ENCODE data around the gene DCUN1D3.
"Not testable (repeated sequence)": the region's sequence is repeated elsewhere in the genome, so short reads cannot be mapped to it uniquely, and the experiment has no call there.

The DCUN1D3 gene, protein sequence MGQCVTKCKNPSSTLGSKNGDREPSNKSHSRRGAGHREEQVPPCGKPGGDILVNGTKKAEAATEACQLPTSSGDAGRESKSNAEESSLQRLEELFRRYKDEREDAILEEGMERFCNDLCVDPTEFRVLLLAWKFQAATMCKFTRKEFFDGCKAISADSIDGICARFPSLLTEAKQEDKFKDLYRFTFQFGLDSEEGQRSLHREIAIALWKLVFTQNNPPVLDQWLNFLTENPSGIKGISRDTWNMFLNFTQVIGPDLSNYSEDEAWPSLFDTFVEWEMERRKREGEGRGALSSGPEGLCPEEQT

DNA sequence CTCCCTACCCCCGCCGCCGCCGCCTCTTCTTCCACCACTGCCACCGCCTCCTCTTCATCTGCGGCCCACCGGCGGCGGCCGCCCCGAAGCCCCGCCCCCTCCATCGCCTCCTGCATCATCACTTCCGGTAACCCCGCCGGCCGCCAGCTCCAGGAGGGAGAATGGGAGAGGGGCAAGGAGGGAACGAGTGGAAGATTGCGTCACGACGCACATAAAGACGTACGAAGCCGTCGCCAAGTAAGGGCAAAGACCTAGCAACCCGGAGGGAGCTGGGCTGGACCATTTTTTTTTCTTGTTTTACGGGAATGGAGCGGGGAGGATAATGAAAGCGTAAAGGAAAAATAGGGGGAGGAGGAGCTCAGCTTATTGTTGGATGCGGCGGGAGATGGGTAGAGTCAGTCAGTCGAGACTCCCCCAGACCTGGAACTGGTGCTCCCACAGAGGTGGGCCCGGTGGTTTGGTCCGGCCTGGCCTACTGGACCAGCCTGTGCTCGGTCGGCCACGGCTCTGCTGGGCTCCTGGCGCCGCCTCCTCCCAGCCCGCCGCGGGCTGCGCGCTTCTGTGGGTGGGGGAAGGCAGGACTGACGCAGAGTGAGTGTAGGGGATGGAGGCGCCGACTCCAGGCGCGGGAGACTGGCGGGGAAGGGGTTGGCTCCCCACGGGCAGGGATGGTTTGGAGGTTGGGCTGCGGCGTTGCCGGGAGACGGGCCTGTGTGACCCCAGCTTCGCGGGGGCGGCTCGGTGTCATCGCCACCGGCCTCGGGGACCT lies at the start of gene DCUN1D3, which contains the start of gene LYRM1:
TSS of gene DCUN1D3 (minus strand) at position 60 of the 769 bp plus-strand sequence. CDS start 37,820 bp downstream, outside the sequence.
TSS of gene LYRM1 (plus strand) at position 473 of the 769 bp plus-strand sequence. CDS start 14,785 bp downstream, outside the sequence.
- peak; percentile 89 for DNase-seq (ENCODE audit: low read depth)

DNA sequence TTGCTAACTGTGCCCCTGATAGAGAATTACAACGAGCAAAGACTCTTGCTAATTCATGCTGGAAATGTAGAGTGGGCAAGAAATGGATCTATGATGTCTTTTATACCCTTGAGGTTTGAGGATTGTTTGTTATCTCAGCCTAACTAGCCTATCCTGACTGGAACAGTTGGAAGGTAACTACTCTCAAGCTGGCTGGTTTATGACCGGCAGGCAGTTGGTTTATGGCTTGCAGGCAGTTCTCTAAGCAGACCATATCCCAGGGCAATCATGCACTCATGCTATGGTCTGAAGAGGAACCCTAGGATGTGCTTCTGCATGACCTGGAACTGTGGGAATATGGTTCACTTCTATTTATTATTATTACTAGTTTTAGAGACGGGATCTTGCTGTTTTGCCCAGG lies 49.5 kb upstream of the DCUN1D3 start:
- DNase-seq (ENCODE audit: low read depth) = no peak

DNA sequence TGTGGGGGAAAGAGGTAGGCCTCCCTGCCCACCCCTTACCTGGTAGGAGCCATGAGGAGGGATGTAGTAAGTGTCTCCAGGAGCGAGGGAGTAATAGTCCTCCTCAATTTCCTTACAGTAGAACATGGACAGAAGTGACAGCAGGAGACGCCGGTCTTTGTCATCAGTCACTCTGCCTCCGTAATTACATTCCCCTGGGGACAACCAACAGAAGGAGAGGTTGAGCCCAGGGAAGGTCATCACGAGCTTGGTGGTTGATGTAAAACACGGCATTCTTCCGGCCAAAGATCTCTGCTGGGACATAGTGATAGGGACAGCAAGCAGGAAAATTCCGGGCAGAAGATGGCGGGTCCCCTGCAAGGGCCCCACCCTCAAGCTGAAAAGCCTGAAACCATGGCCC lies 48.3 kb upstream of the DCUN1D3 start:
- DNase-seq (ENCODE audit: low read depth) = no peak

DNA sequence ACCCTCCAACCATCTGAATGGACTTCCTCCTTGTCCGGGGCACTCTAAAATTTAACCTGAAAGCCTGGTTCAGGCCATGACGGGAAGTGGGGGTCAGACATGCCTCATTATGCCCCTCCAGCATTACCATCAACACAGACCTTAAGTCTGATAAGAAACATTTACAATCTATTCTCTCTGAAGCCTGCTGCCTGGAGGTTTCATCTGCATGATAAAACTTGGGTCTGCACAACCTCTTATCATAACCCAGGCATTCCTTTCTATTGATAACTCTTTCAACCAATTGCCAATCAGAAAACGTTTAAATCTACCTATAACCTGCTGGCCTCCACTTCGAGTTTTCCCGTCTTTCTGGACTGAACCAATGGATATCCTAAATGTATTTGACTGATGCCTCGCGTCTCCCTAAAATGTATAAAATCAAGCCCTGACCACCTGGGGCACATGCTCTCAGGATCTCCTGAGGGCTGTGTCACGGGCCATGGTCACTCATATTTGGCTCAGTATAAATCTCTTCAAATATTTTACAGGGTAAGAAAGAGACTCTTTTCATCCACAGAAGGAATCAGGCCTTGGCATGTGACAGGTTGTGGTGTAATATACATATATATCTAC lies 46.0 kb upstream of the DCUN1D3 start:
- DNase-seq (ENCODE audit: low read depth) = no peak

DNA sequence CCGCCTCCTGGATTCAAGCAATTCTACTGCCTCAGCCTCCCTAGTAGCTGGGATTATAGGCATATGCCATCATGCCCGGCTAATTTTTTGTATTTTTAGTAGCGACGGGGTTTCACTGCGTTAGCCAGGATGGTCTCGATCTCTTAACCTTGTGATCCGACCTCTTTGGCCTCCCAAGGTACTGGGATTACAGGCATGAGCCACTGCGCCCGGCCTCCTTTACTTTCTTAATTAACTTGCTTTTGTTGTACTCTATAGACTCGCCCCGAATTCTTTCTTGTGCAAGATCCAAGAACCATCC lies 45.4 kb upstream of the DCUN1D3 start:
- DNase-seq (ENCODE audit: low read depth) = not testable (repeated sequence)

DNA sequence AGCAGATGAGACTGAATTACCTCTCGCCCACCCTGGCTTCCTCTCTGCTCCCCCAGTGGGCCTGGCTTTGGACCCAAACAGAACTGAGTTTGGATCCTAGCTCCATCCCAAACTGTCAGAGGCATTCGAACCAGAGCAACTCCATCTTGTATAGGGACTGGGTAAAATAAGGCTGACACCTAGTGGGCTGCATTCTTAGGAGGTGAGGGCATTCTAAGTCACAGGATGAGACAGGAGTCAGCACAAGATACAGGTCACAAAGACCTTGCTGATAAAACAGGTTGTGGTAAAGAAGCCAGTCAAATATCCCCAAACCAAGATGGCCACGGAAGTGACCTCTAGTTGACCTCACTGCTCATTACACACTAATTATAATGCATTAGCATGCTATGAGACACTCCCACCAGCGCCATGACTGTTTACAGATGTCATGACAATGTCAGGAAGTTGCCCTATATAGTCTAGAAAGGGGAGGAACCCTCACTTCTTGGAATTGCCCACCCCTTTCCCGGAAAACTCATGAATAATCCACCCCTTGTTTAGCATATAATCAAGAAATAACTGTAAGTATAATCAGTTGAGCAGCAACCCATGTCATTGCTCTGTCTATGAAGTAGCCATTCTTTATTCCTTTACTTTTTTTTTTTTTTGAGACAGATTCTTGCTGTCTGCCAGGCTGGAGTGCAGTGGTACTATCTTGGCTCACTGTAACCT lies 44.9 kb upstream of the DCUN1D3 start:
- DNase-seq (ENCODE audit: low read depth) = peak; percentile 29

DNA sequence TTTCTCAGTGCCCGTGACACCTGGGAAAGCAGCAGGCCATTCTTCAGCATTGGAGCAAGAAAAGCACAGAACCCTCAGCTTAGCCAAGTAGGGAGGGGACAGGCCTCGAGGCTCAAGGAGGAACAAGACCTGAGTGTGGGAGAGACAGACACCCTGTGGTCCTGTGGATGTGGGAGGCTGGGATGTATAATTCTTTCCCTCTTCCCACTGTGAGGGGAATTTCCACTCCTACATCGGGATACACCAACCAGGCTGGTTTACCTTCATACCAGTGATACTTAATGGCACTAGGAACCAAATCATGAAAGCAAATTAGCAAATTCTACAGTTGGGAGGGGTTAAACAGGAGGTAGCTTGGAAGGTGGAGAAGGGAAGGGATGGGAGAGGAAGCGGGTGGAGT lies 42.1 kb upstream of the DCUN1D3 start:
- no peak for DNase-seq (ENCODE audit: low read depth)

DNA sequence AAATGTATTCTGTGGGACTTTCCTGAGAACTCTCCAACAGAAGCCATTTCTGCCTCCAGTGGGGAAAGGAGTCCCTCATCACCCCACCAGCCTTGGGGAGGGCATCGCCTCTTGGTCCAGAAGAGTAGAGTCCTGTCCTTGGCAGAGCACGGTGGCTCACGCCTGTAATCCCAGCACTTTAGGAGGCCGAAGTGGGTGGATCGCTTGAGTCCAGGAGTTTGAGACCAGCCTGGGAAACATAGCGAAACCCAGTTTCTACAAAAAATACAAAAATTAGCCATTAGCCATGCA lies 41.4 kb upstream of the DCUN1D3 start:
- DNase-seq (ENCODE audit: low read depth) = no peak

DNA sequence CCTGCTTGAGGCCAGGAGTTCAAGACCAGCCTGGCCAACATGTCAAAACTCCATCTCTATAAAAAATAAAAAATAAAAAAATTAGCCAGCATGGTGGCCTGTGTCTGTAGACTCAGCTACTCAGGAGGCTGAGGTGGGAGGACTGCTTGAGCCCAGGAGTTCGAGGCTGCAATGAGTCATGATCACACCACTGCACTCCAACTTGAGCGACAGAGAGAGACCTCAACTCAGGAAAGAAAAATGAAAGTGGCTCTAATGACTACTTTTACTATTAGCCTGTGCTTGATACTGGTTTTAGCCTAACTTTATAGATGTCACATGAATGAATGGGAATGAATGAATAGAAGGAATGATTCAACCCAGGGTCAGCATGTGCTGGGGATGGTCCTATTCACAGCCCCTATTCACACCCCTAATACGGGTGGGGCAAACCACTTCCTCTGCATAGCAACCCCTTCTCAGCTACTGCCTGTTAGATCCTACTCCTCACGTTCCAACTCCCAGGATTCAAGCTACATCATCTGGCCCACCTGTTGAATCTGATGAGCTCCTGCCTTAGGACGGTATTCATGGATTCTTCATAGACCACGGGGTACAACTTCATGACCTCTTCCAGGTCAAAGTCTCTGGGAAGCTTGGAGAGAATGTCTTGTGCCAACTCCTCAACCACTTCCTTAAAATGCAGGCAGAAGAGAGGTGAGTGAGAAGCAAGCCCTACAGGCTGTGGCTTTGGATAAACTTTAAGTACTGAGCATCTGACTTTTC lies 40.9 kb upstream of the DCUN1D3 start:
- no peak for DNase-seq (ENCODE audit: low read depth)

DNA sequence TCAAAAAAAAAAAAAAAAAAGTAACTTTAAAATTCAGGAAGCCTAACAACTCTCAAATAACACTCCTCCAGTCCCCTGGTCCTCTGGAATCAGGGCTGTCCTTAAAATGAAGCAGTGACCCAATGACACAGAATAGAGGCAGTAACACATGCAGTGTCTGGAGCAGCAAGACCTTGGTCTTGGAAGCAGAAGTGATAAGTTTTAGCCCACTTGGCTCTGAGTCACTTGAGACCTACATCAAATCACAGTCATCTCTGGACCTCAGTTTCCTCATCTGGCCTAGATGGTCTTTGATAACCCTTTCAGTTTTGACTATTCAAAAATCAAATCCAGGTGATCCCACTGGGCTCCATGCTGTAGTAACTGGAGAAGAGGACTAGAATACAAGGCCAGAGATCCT lies 39.5 kb upstream of the DCUN1D3 start:
- no peak for DNase-seq (ENCODE audit: low read depth)

DNA sequence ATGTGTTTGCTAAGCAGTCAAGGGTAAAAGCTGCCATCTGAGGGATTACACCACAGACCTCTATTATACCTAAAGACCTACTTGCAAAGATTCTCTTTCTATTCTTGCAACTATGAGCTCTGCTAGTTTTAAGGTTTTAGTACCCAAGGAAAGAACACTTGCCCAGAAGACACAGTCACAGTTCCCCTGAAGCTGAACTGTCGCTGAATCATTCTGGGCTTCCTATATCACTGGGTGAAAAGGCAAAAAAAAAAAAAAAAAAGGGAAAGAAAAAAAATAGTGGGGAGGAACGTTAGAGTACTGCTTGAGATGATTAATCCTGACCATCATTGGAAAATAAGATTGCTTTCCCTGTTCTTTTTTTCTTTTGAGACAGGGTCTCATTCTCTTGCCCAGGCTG lies 38.3 kb upstream of the DCUN1D3 start:
- no peak for DNase-seq (ENCODE audit: low read depth)

DNA sequence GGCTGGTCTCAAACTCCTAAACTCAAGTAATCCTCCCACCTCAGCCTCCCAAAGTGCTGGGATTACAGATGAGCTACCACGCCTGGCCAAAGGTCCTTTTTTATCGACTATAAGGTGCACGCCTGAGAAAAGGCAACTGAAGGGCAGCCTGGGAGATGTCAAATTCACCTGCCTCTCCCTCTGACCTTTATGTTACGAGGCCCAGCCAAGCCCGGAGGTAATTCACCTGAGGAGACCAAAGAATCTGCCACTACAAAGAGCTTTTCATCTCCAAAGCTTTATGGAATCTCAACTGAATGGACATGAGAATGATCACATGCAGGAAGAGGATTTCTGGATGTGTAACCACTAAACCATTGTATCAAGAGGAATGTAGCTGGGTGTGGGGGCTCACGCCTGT lies 37.6 kb upstream of the DCUN1D3 start:
- no peak for DNase-seq (ENCODE audit: low read depth)

DNA sequence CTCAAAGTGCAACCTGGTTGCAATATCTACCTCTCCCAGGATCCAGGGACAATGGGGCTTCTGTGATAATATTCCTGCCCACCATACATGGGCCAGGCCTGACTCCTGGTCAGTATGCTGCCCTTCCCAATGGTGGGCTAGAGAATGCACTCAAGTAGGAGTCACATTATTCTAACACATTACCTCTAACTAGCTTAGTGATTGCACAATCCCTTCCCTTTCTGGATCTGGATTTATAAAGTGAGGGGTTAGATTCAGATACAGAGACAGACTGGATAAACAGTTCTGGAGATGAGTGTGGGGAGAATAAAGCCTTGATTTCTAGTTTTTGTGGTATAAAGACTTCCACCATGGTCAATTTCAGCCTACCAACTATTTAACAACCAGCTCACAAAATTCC lies 33.4 kb upstream of the DCUN1D3 start:
- DNase-seq (ENCODE audit: low read depth) = no peak

DNA sequence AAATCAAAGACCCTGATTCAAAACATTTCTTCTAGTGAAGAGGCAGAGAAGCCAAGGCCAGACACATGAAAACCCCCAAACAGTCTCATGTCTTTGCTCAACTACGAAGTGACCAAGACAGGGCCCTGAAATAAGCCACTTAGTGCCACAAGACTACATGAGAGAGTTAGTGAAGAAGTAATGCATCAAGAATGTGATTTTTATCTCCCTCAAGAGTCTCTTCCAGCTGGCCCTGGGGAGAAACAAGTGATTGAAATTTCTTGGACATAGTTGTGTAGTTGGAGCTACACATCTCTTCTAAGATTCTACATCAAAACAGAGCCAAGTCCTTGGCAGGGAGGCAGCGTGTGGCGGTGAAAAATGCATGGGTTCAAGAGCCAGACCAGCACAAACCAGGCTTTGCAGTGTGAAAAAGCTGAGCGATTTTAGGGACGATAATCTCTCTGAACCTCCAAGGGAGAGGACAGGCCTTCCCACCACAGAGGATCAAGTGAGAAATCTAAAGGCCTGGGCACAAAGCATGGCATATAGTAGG lies 31.0 kb upstream of the DCUN1D3 start:
- DNase-seq (ENCODE audit: low read depth) = no peak

DNA sequence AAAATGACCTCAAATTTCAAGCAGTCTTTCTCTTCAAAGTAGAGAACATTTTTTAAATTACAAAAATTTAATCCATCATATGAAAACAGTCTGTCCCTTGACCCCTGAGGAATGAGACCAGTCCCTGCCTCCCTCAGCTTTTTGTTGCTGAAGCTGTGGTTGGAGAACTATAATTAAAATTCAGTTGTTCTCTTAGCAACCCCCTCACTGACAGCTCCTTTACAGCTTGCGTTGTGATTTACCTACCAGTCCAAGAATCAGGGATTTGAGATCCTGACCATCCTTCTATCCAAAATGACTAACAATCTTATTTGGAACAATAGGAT lies 30.2 kb upstream of the DCUN1D3 start:
- DNase-seq (ENCODE audit: low read depth) = no peak

DNA sequence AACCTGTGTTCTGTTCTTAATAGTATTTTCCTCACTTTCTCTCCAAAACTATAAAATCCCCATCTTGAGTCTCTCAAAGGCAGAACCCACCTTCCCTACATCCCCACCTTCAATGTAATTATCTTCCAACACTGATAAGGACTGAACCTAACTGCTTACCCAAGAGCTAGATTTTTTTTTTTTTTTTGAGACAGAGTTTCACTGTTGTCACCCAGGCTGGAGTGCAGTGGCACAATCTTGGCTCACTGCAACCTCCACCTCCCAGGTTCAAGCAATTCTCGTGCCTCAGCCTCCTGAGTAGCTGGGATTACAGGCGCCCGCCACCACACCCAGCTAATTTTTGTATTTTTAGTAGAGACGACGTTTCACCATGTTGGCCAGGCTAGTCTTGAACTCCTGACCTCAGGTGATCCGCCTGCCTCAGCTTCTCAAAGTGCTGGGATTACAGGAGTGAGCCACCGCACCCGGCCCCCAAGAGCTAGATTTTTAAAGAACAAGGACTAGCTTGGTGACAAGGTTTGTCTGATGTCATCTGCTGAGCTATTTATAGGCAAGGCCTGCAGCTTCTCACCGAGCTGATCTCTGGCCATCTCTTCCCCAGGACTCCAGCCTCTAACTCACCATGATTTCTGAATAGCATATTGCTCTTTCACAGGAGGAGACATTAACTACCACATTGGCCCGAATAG lies 29.7 kb upstream of the DCUN1D3 start:
- DNase-seq (ENCODE audit: low read depth) = not testable (repeated sequence)

DNA sequence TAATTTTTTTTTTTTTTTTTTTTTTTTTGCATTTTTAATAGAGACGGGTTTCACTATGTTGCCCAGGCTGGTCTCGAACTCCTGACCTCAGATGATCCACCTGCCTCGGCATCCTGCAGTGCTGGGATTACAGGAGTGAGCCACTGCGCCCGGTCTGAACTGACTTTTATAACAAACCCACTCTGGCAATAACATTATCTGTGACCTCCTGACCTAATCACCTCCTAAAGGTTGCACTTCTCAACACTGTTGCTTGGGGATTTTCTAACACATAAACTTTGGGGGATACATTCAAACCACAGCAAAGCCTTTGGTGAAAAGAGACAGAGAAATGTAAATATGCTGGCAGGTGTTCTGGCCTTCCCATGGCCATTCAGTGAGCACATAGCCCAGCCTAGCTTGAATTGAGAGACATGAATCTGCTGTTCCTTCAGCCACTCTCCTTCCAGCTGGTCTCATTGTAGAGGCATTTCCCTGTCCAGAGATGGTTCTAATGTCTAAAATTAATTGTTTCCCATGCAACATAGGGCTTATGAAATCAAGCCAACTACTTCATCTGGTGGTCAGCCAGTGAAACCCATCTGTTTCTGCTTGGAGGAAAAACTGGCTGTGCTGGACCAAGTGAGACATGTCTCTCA lies 28.7 kb upstream of the DCUN1D3 start:
- no peak for DNase-seq (ENCODE audit: low read depth)

DNA sequence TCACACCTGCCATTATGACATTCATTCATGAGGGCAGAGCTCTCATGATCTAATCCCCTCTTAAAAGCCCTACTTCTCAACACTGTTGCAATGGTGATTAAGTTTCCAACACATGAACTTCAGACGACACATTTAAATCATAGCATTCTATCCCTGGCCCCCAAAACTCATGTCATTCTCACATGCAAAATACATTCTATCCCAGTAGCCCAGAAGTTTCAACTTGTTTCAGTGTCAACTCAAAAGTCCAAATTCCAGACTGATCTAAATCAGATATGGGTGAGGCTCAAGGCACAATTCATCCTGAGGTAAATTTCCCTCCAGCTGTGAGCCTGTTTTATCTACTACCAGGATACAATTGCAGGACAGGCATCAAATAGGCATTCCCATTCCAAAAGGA lies 25.6 kb upstream of the DCUN1D3 start:
- DNase-seq (ENCODE audit: low read depth) = no peak

DNA sequence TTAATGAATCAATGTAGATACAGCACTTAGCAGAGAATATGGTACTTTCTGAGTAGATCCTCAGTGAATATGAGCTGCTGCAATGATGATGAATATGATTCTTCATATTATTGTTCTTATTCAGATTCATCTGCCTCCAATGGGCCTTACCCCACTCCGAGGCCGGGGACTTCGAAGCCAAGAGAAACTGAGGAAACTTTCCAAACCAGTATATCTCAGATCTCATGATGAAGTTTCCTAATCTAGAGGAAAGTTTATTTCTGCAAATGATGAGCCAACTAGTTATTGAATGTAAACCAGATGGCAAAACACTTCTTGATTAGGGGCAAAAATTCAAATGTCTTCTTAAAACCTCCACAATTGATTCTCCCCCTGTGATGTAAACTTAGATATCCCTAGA lies 23.7 kb upstream of the DCUN1D3 start:
- no peak for DNase-seq (ENCODE audit: low read depth)

DNA sequence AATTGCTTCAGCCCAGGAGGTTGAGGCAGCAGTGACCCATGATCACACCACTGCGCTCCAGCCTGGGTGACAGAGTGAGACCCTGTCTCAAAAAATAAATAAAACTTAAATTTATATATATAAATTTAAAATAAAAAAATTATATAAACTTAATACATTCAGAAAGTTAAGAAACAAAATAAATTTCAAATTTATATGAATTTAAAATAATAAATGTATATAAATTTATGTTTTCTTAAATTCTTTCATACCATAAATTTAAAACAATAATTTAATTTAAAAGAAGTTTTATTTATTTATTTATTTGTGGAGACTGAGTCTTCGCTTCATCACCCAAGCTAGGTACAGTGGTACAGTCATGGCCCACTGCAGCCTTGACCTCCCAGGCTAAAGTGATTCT lies 20.6 kb upstream of the DCUN1D3 start:
- DNase-seq (ENCODE audit: low read depth) = no peak

DNA sequence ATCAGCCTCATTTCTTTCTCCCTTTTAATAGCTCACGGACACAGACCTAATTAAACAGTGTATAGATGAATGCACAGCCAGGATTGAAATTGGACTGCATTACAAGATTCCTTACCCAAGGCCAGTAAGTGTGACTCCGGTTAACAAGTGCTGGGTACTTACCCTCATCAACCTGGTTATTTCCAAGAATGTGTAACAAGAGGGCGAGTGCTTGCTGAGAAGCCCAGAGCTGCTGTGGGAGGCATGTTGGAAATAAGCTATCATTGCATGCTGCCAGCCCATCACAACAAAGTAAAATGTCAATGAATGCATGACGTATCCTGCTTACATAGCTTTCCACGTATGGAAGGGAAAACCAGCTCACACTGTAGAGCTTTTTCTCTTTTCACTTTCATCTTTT lies 19.9 kb upstream of the DCUN1D3 start:
- DNase-seq (ENCODE audit: low read depth) = no peak

Data from activated T-cell treated with anti-CD3 and anti-CD28 coated beads for 24 hours (primary cell).